ENCODE measurements around the gene SRRM3. TPM values are rescaled to one million over a fixed set of nuclear protein-coding genes. Genes with fewer than 3 reads are reported as not detected.

Gene SRRM3
- total RNA-seq, 2 experiments from 2014 or later = not detected

GRCh38 chr7:76265299-76265698, 63.6 kb downstream of the SRRM3 start:
- Histone ChIP-seq H3K79me2 (ENCODE audit: insufficient read depth, low read depth, low read length) (no peaks in the 10 kb centered on the region), H3K9me2 (ENCODE audit: insufficient read depth, low read length) (no peaks in the 10 kb centered on the region), H3K4me1 (ENCODE audit: insufficient read depth, low read length, poor library complexity, severe bottlenecking) (peaks cover 4% of the 10 kb centered on the region), H2AFZ (ENCODE audit: low read length) (no peak overlapping the region), H3K4me2 (ENCODE audit: low read length) (no peak overlapping the region), H4K20me1 (ENCODE audit: insufficient read depth, low read length) (no peaks in the 10 kb centered on the region), H3K4me3 (ENCODE audit: low read depth, low read length, poor library complexity, severe bottlenecking) (no peak overlapping the region), H3K36me3 (ENCODE audit: insufficient read depth, low read length) (no peaks in the 10 kb centered on the region), H3K9me3 (ENCODE audit: low read length) (no peaks in the 10 kb centered on the region), H3K27ac (ENCODE audit: low read depth, low read length, poor library complexity, severe bottlenecking) (no peak overlapping the region)
- no peak for TF ChIP-seq EZH2phosphoT487 (IDR thresholded peaks at IDR 0.05; ENCODE audit: borderline replicate concordance, low read depth, low read length)
- TF ChIP-seq CTCF (conservative IDR thresholded peaks at IDR 0.05; ENCODE audit: low read length) = no peak
- BruUV-seq (replicated peaks) = no TSS peak
- CTCF ChIA-PET (ENCODE audit: unreplicated experiment) = no interaction called here
- DNase-seq (ENCODE audit: low spot score) = no peak
- intact Hi-C loops (cut with micrococcal nuclease; ENCODE audit: unreplicated experiment) = no loop called here
- POLR2A ChIA-PET = interaction anchor here (0.6 kb wide), 1 partner anchor 606 kb away, joined by 3 read pairs; no protein-coding TSS in a partner anchor

- CTCF ChIA-PET (ENCODE audit: unreplicated experiment) = no interaction called here
- H3K9me2 ChIP-seq (ENCODE audit: insufficient read depth, low read length) = no peaks in the 10 kb centered on the region
- H3K4me3 ChIP-seq (ENCODE audit: low read depth, low read length, poor library complexity, severe bottlenecking) = peak overlapping the region; percentile 30
- DNase-seq (ENCODE audit: low spot score) = no peak
- BruUV-seq (replicated peaks) = no TSS peak
- H3K27ac ChIP-seq (ENCODE audit: low read depth, low read length, poor library complexity, severe bottlenecking) = no peak overlapping the region
- H2AFZ ChIP-seq (ENCODE audit: low read length) = no peak overlapping the region
- no peaks in the 10 kb centered on the region for H3K9me3 ChIP-seq (ENCODE audit: low read length)
- H4K20me1 ChIP-seq (ENCODE audit: insufficient read depth, low read length) = no peaks in the 10 kb centered on the region
- intact Hi-C loops (cut with micrococcal nuclease; ENCODE audit: unreplicated experiment) = no loop called here
- no peak for TF ChIP-seq CTCF (conservative IDR thresholded peaks at IDR 0.05; ENCODE audit: low read length)
- no peak for TF ChIP-seq EZH2phosphoT487 (IDR thresholded peaks at IDR 0.05; ENCODE audit: borderline replicate concordance, low read depth, low read length)
- H3K4me1 ChIP-seq (ENCODE audit: insufficient read depth, low read length, poor library complexity, severe bottlenecking) = no peaks in the 10 kb centered on the region
- H3K36me3 ChIP-seq (ENCODE audit: insufficient read depth, low read length) = no peaks in the 10 kb centered on the region
- POLR2A ChIA-PET = no interaction called here
- H3K4me2 ChIP-seq (ENCODE audit: low read length) = peak overlapping the region; percentile 32; the same call in 1 of the 2 replicates
- H3K79me2 ChIP-seq (ENCODE audit: insufficient read depth, low read depth, low read length) = no peaks in the 10 kb centered on the region
Observed at GRCh38 chr7:76267107-76267893, 65.6 kb downstream of the SRRM3 start.

- POLR2A ChIA-PET = no interaction called here
- Histone ChIP-seq H3K4me2 (ENCODE audit: low read length) (no peak overlapping the region), H3K9me2 (ENCODE audit: insufficient read depth, low read length) (no peaks in the 10 kb centered on the region), H2AFZ (ENCODE audit: low read length) (no peak overlapping the region), H3K27ac (ENCODE audit: low read depth, low read length, poor library complexity, severe bottlenecking) (no peak overlapping the region), H4K20me1 (ENCODE audit: insufficient read depth, low read length) (no peaks in the 10 kb centered on the region), H3K4me1 (ENCODE audit: insufficient read depth, low read length, poor library complexity, severe bottlenecking) (no peaks in the 10 kb centered on the region), H3K9me3 (ENCODE audit: low read length) (no peaks in the 10 kb centered on the region), H3K79me2 (ENCODE audit: insufficient read depth, low read depth, low read length) (no peaks in the 10 kb centered on the region), H3K4me3 (ENCODE audit: low read depth, low read length, poor library complexity, severe bottlenecking) (no peak overlapping the region), H3K36me3 (ENCODE audit: insufficient read depth, low read length) (no peaks in the 10 kb centered on the region)
- intact Hi-C loops (cut with micrococcal nuclease; ENCODE audit: unreplicated experiment) = no loop called here
- BruUV-seq (replicated peaks) = no TSS peak
- DNase-seq (ENCODE audit: low spot score) = no peak
- TF ChIP-seq EZH2phosphoT487 (IDR thresholded peaks at IDR 0.05; ENCODE audit: borderline replicate concordance, low read depth, low read length) (no peak), CTCF (conservative IDR thresholded peaks at IDR 0.05; ENCODE audit: low read length) (no peak)
- CTCF ChIA-PET (ENCODE audit: unreplicated experiment) = no interaction called here
Observed at GRCh38 chr7:76267894-76268183, 66.1 kb downstream of the SRRM3 start.
